ENCODE results near the gene PSMD9. TPM values are rescaled to one million over a fixed set of nuclear protein-coding genes. Genes with fewer than 3 reads are reported as not detected.

The PSMD9 gene
- total RNA-seq, 1 experiment from 2014 or later: 36.2 TPM

DNA sequence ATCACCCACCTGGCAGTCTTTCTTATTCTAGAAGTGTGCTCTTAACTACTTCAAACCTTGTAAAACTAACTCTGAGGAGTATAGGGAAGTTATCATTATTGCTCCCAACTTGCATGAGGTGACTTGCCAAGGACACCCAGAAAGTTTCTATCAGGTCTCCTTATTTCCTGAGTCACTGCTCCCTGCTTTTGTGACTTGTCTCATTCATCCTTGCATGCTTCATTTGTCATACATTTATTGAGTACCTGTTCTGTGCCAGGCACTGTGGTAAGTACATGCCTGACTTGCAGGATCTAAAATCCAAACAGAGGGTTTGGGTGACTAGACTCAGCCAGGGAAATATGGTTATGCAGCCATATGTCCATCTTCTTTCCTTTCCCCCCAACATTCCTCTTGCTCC is 55.3 kb downstream of the PSMD9 start:
- Mint-ChIP-seq H3K27me3 (ENCODE audit: low read depth) (no peaks in the 10 kb centered on the region), H3K4me1 (peaks cover 18% of the 10 kb centered on the region), H3K9me3 (peaks cover 12% of the 10 kb centered on the region), H3K36me3 (no peaks in the 10 kb centered on the region), H3K27ac (no peak overlapping the region), H3K4me3 (no peak overlapping the region)
- no peak for ATAC-seq
- TF ChIP-seq, protein P1, sequence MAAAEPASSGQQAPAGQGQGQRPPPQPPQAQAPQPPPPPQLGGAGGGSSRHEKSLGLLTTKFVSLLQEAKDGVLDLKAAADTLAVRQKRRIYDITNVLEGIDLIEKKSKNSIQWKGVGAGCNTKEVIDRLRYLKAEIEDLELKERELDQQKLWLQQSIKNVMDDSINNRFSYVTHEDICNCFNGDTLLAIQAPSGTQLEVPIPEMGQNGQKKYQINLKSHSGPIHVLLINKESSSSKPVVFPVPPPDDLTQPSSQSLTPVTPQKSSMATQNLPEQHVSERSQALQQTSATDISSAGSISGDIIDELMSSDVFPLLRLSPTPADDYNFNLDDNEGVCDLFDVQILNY (CRISPR knock-in tag; IDR thresholded peaks at IDR 0.05): no peak
- TF ChIP-seq MYBL2 (CRISPR knock-in tag; IDR thresholded peaks at IDR 0.05) (no peak), ZNF317 (CRISPR knock-in tag; IDR thresholded peaks at IDR 0.05; ENCODE audit: borderline replicate concordance, low read depth) (no peak), RELA (CRISPR knock-in tag; IDR thresholded peaks at IDR 0.05; ENCODE audit: borderline replicate concordance) (no peak), KAT7 (CRISPR knock-in tag; IDR thresholded peaks at IDR 0.05; ENCODE audit: borderline replicate concordance) (no peak), ZNF121 (CRISPR knock-in tag; IDR thresholded peaks at IDR 0.05) (no peak)
- ChIA-PET CTCF (no interaction called here), POLR2A (no interaction called here)
- DNase-seq (ENCODE audit: low spot score): no peak

DNA sequence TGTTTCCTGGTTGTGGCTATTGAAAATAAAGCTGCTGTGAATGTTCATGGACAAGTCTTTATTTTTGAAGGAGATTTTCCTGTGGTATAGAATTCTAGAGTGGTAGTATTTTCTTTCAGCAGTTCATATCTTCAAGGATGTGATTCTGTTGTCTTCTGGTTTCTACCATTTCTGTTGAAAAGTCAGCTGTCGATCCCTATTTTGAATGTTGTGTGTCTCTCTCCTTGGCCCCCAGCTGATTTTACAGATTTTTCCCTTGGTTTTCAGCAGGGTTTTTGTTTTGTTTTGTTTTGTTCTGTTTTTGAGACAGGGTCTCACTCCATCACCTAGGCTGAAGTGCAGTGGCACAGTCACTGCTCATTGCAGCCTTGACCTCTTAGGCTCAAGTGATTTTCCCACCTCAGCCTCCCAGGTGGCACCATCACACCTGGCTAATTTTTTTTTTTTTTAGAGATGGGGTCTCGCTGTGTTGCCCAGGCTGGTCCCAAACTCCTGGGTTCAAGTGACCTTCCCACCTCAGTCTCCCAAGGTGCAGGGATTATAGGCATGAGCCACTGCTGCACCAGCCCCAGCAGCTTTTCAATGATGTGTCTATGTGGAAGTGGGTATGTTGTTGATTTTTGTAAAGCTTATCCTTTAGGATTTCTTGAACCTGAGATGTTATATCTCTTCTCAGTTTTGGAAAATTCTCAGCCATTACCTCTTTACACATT is 57.9 kb downstream of the PSMD9 start:
- H3K9me3 Mint-ChIP-seq: peaks cover 12% of the 10 kb centered on the region
- peaks cover 11% of the 10 kb centered on the region for H3K4me1 Mint-ChIP-seq
- DNase-seq (ENCODE audit: low spot score): no peak
- ChIA-PET POLR2A (no interaction called here), CTCF (interaction anchor here (0.8 to 1.5 kb wide), 2 partner anchors 152 to 191 kb away, joined by 3 to 4 read pairs; partner anchors contain the start of gene RHOF)
- no peaks in the 10 kb centered on the region for H3K27me3 Mint-ChIP-seq (ENCODE audit: low read depth)
- TF ChIP-seq ZNF317 (CRISPR knock-in tag; IDR thresholded peaks at IDR 0.05; ENCODE audit: borderline replicate concordance, low read depth) (peak; percentile 83), ZNF416 (CRISPR knock-in tag; IDR thresholded peaks at IDR 0.05) (no peak), ZNF121 (CRISPR knock-in tag; IDR thresholded peaks at IDR 0.05) (peak; percentile 55; the same call in 1 of the 2 replicates), NFATC4 (CRISPR knock-in tag; IDR thresholded peaks at IDR 0.05) (no peak)
- no peak overlapping the region for H3K4me3 Mint-ChIP-seq
- ATAC-seq: no peak
- no peak overlapping the region for H3K27ac Mint-ChIP-seq
- H3K36me3 Mint-ChIP-seq: no peaks in the 10 kb centered on the region

DNA sequence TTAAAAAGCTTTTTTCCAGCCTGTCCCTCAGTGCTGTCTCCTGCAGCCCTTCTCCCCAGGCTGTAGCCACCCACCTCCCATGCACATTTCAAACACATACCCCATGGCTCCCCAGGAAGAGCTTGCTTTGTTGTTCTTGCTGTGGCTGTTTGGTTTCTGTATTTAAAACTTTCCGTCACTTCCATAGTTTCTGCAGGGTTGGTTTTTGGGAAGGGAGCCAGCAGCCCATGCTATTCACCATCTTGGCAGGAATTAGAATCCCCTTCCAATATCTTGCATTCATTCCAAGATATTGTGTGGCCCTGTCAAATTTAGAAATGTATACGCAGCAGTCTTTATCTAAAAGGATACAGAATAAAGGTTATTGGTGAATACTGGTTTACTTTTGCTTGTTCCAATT is 59.4 kb downstream of the PSMD9 start:
- ChIA-PET POLR2A (no interaction called here), CTCF (interaction anchor here (0.5 to 1.7 kb wide), 4 partner anchors 9 to 136 kb away, joined by 3 to 11 read pairs (median 3); partner anchors contain the start of gene CFAP251)
- ATAC-seq: peak; percentile 47; the same call in 1 of the 2 replicates
- TF ChIP-seq, protein P2, sequence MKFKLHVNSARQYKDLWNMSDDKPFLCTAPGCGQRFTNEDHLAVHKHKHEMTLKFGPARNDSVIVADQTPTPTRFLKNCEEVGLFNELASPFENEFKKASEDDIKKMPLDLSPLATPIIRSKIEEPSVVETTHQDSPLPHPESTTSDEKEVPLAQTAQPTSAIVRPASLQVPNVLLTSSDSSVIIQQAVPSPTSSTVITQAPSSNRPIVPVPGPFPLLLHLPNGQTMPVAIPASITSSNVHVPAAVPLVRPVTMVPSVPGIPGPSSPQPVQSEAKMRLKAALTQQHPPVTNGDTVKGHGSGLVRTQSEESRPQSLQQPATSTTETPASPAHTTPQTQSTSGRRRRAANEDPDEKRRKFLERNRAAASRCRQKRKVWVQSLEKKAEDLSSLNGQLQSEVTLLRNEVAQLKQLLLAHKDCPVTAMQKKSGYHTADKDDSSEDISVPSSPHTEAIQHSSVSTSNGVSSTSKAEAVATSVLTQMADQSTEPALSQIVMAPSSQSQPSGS (CRISPR knock-in tag; IDR thresholded peaks at IDR 0.05; ENCODE audit: borderline replicate concordance, low read depth): no peak
- TF ChIP-seq, protein P3, sequence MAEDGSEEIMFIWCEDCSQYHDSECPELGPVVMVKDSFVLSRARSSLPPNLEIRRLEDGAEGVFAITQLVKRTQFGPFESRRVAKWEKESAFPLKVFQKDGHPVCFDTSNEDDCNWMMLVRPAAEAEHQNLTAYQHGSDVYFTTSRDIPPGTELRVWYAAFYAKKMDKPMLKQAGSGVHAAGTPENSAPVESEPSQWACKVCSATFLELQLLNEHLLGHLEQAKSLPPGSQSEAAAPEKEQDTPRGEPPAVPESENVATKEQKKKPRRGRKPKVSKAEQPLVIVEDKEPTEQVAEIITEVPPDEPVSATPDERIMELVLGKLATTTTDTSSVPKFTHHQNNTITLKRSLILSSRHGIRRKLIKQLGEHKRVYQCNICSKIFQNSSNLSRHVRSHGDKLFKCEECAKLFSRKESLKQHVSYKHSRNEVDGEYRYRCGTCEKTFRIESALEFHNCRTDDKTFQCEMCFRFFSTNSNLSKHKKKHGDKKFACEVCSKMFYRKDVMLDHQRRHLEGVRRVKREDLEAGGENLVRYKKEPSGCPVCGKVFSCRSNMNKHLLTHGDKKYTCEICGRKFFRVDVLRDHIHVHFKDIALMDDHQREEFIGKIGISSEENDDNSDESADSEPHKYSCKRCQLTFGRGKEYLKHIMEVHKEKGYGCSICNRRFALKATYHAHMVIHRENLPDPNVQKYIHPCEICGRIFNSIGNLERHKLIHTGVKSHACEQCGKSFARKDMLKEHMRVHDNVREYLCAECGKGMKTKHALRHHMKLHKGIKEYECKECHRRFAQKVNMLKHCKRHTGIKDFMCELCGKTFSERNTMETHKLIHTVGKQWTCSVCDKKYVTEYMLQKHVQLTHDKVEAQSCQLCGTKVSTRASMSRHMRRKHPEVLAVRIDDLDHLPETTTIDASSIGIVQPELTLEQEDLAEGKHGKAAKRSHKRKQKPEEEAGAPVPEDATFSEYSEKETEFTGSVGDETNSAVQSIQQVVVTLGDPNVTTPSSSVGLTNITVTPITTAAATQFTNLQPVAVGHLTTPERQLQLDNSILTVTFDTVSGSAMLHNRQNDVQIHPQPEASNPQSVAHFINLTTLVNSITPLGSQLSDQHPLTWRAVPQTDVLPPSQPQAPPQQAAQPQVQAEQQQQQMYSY (CRISPR knock-in tag; IDR thresholded peaks at IDR 0.05): no peak
- no peak for TF ChIP-seq NFYB (CRISPR knock-in tag; conservative IDR thresholded peaks at IDR 0.05; ENCODE audit: low read depth)
- TF ChIP-seq ZNF317 (CRISPR knock-in tag; IDR thresholded peaks at IDR 0.05; ENCODE audit: borderline replicate concordance, low read depth): no peak
- TF ChIP-seq, protein P4, sequence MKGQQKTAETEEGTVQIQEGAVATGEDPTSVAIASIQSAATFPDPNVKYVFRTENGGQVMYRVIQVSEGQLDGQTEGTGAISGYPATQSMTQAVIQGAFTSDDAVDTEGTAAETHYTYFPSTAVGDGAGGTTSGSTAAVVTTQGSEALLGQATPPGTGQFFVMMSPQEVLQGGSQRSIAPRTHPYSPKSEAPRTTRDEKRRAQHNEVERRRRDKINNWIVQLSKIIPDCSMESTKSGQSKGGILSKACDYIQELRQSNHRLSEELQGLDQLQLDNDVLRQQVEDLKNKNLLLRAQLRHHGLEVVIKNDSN (CRISPR knock-in tag; IDR thresholded peaks at IDR 0.05): no peak
- TF ChIP-seq, protein P5, sequence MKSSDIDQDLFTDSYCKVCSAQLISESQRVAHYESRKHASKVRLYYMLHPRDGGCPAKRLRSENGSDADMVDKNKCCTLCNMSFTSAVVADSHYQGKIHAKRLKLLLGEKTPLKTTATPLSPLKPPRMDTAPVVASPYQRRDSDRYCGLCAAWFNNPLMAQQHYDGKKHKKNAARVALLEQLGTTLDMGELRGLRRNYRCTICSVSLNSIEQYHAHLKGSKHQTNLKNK (CRISPR knock-in tag; IDR thresholded peaks at IDR 0.05): no peak
- no peak for TF ChIP-seq EMX1 (CRISPR knock-in tag; IDR thresholded peaks at IDR 0.05)
- TF ChIP-seq, protein P6, sequence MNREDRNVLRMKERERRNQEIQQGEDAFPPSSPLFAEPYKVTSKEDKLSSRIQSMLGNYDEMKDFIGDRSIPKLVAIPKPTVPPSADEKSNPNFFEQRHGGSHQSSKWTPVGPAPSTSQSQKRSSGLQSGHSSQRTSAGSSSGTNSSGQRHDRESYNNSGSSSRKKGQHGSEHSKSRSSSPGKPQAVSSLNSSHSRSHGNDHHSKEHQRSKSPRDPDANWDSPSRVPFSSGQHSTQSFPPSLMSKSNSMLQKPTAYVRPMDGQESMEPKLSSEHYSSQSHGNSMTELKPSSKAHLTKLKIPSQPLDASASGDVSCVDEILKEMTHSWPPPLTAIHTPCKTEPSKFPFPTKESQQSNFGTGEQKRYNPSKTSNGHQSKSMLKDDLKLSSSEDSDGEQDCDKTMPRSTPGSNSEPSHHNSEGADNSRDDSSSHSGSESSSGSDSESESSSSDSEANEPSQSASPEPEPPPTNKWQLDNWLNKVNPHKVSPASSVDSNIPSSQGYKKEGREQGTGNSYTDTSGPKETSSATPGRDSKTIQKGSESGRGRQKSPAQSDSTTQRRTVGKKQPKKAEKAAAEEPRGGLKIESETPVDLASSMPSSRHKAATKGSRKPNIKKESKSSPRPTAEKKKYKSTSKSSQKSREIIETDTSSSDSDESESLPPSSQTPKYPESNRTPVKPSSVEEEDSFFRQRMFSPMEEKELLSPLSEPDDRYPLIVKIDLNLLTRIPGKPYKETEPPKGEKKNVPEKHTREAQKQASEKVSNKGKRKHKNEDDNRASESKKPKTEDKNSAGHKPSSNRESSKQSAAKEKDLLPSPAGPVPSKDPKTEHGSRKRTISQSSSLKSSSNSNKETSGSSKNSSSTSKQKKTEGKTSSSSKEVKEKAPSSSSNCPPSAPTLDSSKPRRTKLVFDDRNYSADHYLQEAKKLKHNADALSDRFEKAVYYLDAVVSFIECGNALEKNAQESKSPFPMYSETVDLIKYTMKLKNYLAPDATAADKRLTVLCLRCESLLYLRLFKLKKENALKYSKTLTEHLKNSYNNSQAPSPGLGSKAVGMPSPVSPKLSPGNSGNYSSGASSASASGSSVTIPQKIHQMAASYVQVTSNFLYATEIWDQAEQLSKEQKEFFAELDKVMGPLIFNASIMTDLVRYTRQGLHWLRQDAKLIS (CRISPR knock-in tag; IDR thresholded peaks at IDR 0.05; ENCODE audit: borderline replicate concordance): no peak
- TF ChIP-seq, protein P7, sequence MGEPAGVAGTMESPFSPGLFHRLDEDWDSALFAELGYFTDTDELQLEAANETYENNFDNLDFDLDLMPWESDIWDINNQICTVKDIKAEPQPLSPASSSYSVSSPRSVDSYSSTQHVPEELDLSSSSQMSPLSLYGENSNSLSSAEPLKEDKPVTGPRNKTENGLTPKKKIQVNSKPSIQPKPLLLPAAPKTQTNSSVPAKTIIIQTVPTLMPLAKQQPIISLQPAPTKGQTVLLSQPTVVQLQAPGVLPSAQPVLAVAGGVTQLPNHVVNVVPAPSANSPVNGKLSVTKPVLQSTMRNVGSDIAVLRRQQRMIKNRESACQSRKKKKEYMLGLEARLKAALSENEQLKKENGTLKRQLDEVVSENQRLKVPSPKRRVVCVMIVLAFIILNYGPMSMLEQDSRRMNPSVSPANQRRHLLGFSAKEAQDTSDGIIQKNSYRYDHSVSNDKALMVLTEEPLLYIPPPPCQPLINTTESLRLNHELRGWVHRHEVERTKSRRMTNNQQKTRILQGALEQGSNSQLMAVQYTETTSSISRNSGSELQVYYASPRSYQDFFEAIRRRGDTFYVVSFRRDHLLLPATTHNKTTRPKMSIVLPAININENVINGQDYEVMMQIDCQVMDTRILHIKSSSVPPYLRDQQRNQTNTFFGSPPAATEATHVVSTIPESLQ (CRISPR knock-in tag; IDR thresholded peaks at IDR 0.05): no peak
- no peak for TF ChIP-seq PRRX2 (CRISPR knock-in tag; IDR thresholded peaks at IDR 0.05)

More for the DNA sequence above, 59.4 kb downstream of the PSMD9 start:
- no peaks in the 10 kb centered on the region for H3K27me3 Mint-ChIP-seq (ENCODE audit: low read depth)
- peaks cover 11% of the 10 kb centered on the region for H3K4me1 Mint-ChIP-seq
- H3K27ac Mint-ChIP-seq: peak overlapping the region; percentile 46; the same call in 1 of the 2 replicates
- peaks cover 13% of the 10 kb centered on the region for H3K9me3 Mint-ChIP-seq
- 0 out of 2 replicates have a peak, but pooled peaks cover under 1% of the 10 kb centered on the region for H3K36me3 Mint-ChIP-seq
- H3K4me3 Mint-ChIP-seq: no peak overlapping the region
- no peak for DNase-seq (ENCODE audit: low spot score)

All from WTC11 (cell line).